ENCODE data around the gene SDSL. TPM values are rescaled to one million over a fixed set of nuclear protein-coding genes. Genes with fewer than 3 reads are reported as not detected.

Gene SDSL
- total RNA-seq, 6 experiments from 2014 or later = 25.5 to 85.7 (median 32.3) TPM

DNA sequence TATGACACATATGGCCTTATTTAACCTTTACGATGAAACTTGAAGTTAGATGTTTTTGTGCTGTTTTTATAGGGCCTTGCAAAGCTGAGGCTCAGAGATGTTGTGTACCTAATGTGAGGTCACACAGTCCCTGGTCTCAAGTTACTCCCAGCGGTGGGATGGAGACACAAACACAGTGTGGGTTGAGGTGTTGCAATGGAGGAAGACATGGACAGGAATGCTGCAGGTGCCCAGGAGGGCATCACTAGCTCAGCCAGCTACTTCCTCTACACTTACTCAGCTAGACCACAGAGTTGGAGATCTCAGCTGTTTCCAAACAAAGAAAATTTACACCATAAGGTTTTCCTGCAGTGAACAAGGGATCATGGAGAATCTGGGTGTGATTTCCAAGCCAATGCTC, 34.0 kb downstream of the SDSL start:
- DNase-seq (no peak), ATAC-seq (no peak)
- Histone ChIP-seq H3K4me1 (no peaks in the 10 kb centered on the region), H3K9me3 (no peaks in the 10 kb centered on the region), H3K4me3 (no peak overlapping the region), H3K27ac (no peak overlapping the region), H3K27me3 (no peaks in the 10 kb centered on the region), H3K36me3 (no peaks in the 10 kb centered on the region)
- TF ChIP-seq POLR2A (IDR thresholded peaks at IDR 0.05) (no peak), CTCF (IDR thresholded peaks at IDR 0.05) (no peak)
- intact Hi-C loops (cut with DNase I) = no loop called here
- 62% methylated on average over 2 of the region's 2 CpGs for whole genome bisulfite sequencing (ENCODE audit: insufficient coverage, low coverage, low lambda C conversion rate, missing lambda C conversion rate)

DNA sequence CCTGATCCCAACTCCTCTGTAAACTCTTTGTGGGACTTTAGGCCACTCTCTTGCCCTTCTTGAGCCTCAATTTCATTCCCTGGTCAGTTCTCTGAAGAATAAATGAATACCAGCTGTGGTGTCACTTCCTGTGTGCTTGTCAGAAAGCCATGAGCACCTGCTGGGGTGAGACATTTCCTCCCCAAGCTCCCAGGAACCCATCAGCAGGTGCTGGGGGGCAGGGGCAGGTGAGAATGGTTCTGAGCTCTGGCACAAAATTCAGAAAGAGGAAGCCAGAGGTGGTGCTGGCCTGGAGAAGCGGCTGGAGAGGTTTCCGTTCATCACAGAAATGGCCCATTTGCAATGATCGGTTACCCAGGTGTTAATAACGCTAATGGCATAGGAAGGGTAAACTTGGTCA, 34.6 kb downstream of the SDSL start:
- H3K9me3 ChIP-seq = no peaks in the 10 kb centered on the region
- no peak overlapping the region for H3K4me3 ChIP-seq
- no peaks in the 10 kb centered on the region for H3K4me1 ChIP-seq
- DNase-seq = no peak
- intact Hi-C loops (cut with DNase I) = no loop called here
- 62% methylated on average over 4 of the region's 4 CpGs for WGBS (ENCODE audit: insufficient coverage, low coverage, low lambda C conversion rate, missing lambda C conversion rate)
- TF ChIP-seq POLR2A (IDR thresholded peaks at IDR 0.05) (no peak), CTCF (IDR thresholded peaks at IDR 0.05) (no peak)
- H3K27me3 ChIP-seq = peaks cover 0 to 2% of the 10 kb centered on the region in 2 donors
- no peak overlapping the region for H3K27ac ChIP-seq
- no peaks in the 10 kb centered on the region for H3K36me3 ChIP-seq
- no peak for ATAC-seq

DNA sequence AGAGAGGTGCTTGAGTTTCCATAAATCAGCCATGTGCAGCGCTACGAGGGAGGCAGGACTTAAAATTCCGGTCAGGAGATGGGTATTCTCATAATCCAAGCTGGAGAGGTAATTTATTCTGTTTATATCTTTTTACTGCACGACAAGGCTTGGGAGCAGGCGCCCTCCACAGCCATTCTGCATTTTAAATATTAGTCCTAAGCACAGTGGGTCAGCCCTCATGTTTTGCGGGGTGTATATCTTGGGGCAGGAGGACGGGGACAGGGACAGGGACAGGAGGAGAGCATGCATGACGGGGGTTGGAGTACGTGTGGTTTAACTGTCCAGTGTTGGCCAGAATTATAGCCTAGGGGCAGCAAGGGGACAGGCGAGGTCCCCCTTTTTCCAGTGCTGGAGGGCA, 35.0 kb downstream of the SDSL start:
- Histone ChIP-seq H3K27me3 (peaks cover 0 to 5% of the 10 kb centered on the region in 2 donors), H3K9me3 (no peaks in the 10 kb centered on the region), H3K4me1 (no peaks in the 10 kb centered on the region), H3K27ac (no peak overlapping the region), H3K36me3 (no peaks in the 10 kb centered on the region), H3K4me3 (no peak overlapping the region)
- DNase-seq (no peak), ATAC-seq (no peak)
- TF ChIP-seq POLR2A (IDR thresholded peaks at IDR 0.05) = no peak
- TF ChIP-seq CTCF (IDR thresholded peaks at IDR 0.05) = no peak
- intact Hi-C loops (cut with DNase I) = no loop called here
- WGBS (ENCODE audit: insufficient coverage, low coverage, low lambda C conversion rate, missing lambda C conversion rate) = 41% methylated on average over 10 of the region's 10 CpGs

DNA sequence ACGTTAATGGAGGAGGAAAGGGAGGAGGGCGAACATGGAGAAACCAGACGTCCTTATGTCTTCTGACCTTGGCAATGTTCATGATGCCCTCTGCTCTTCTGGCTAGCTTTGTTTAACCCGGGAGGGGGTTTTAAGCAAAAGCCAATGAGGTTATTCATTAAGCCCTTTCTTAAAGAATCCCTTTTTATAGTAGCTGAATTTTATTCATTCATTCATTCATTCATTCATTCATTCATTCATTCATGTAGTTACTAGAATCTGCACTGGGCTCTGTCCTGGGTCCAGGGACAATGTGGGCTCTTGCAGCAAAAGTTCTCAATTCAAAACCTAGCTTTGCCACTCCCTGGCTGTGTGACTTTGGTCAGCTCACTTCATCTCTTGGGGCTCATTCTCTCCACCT, 35.5 kb downstream of the SDSL start:
- Histone ChIP-seq H3K36me3 (no peaks in the 10 kb centered on the region), H3K27ac (no peak overlapping the region), H3K9me3 (no peaks in the 10 kb centered on the region), H3K4me1 (peaks cover 0 to under 1% (median 0%) of the 10 kb centered on the region in 4 donors), H3K27me3 (peaks cover 0 to 10% of the 10 kb centered on the region in 2 donors), H3K4me3 (no peak overlapping the region)
- 21% methylated on average over 4 of the region's 4 CpGs for WGBS (ENCODE audit: insufficient coverage, low coverage, low lambda C conversion rate, missing lambda C conversion rate)
- ATAC-seq = no peak
- DNase-seq = no peak
- intact Hi-C loops (cut with DNase I) = no loop called here
- TF ChIP-seq CTCF (IDR thresholded peaks at IDR 0.05) (no peak), POLR2A (IDR thresholded peaks at IDR 0.05) (no peak)

GRCh38 chr12:113459981-113460380, 37.8 kb downstream of the SDSL start:
- H3K27ac ChIP-seq = no peak overlapping the region
- peaks cover 8 to 24% of the 10 kb centered on the region in 2 donors for H3K27me3 ChIP-seq
- no peaks in the 10 kb centered on the region for H3K9me3 ChIP-seq
- TF ChIP-seq POLR2A (IDR thresholded peaks at IDR 0.05) = no peak
- TF ChIP-seq CTCF (IDR thresholded peaks at IDR 0.05) = no peak
- WGBS (ENCODE audit: insufficient coverage, low coverage, low lambda C conversion rate, missing lambda C conversion rate) = 22% methylated on average over 4 of the region's 4 CpGs
- peaks cover 0 to 7% (median 0%) of the 10 kb centered on the region in 4 donors for H3K4me1 ChIP-seq
- DNase-seq (no peak), ATAC-seq (no peak)
- no peaks in the 10 kb centered on the region for H3K36me3 ChIP-seq
- intact Hi-C loops (cut with DNase I) = loop anchor here (10.0 kb wide), 1 partner anchor 455 kb away; no protein-coding TSS in a partner anchor
- no peak overlapping the region for H3K4me3 ChIP-seq
